T-cell (primary cell): ENCODE data around the gene CCDC30. TPM values are rescaled to one million over a fixed set of nuclear protein-coding genes. Genes with fewer than 3 reads are reported as not detected.
"Not testable (repeated sequence)": the region's sequence is repeated elsewhere in the genome, so short reads cannot be mapped to it uniquely, and the experiment has no call there.

Source experiments
- ATAC-seq, 4 experiments: fragments of 200-7000 bp in 3 of 4; fragments of 150-1000 bp in 1 of 4; cut with Tn5 transposase; replicated peaks in 1 of 4; 1 replicate in 3 of 4; 2 replicates in 1 of 4; pipeline ENCODE4 v1.10.0; 2021; ENCODE audit warnings: moderate library complexity in 3 of 4, mild to moderate bottlenecking in 2 of 4, moderate number of reproducible peaks in 1 of 4
- CTCF ChIA-PET, 2 donors: fragments of 300-600 bp; sonication (Branson Sonifier 250); formaldehyde crosslinking; loops; one replicate each; lab custom pipeline; 2022; ENCODE audit warnings: antibody characterized with exemption in 2 of 2; lab: Charles Lee
- POLR2A ChIA-PET, 2 donors: fragments of 300-600 bp; sonication (Branson Sonifier 250); formaldehyde crosslinking; loops; one replicate each; lab custom pipeline; 2022; ENCODE audit warnings: antibody characterized with exemption in 2 of 2; lab: Charles Lee
- DNase-seq, 35 experiments: peaks; one replicate each; pipeline versions ENCODE4 v3.0.0 to v3.0.0-alpha.2; 2013 to 2023
- H3K27ac ChIP-seq: one replicate; pipeline ENCODE4 v1.5.1; 2013; ENCODE audit warnings: low read length
- H3K27me3 ChIP-seq, 2 experiments: replicated peaks in 1 of 2; 1 replicate in 1 of 2; 2 replicates in 1 of 2; pipeline versions ENCODE4 v1.6.1 to v1.7.0; 2013; ENCODE audit warnings: low read length in 1 of 2, mixed read lengths in 1 of 2; ENCODE audit not compliant: control insufficient read depth in 2 of 2, insufficient read depth in 2 of 2; ENCODE audit errors: extremely low read depth in 1 of 2
- H3K36me3 ChIP-seq, 2 donors: 1 replicate in 1 of 2; 2 replicates in 1 of 2; pipeline versions ENCODE4 v1.6.1 to v1.7.0; 2013; ENCODE audit warnings: low read length in 1 of 2; ENCODE audit not compliant: control insufficient read depth in 2 of 2, insufficient read depth in 1 of 2; ENCODE audit errors: extremely low read depth in 1 of 2
- H3K4me1 ChIP-seq, 2 experiments: 1 replicate in 1 of 2; 2 replicates in 1 of 2; pipeline versions ENCODE4 v1.6.1 to v1.7.0; 2013; ENCODE audit warnings: low read length in 2 of 2, mixed read lengths in 1 of 2; ENCODE audit not compliant: insufficient read depth in 2 of 2, control insufficient read depth in 1 of 2; ENCODE audit errors: extremely low read depth in 1 of 2
- H3K4me3 ChIP-seq, 2 donors: 1 replicate in 1 of 2; 2 replicates in 1 of 2; pipeline versions ENCODE4 v1.5.1 to v1.7.0; 2013; ENCODE audit warnings: mild to moderate bottlenecking in 2 of 2, low read length in 1 of 2, moderate library complexity in 1 of 2; ENCODE audit not compliant: control insufficient read depth in 1 of 2; ENCODE audit errors: extremely low read depth in 1 of 2
- H3K9me3 ChIP-seq: 2 replicates; pipeline ENCODE4 v1.7.0; 2013
- H3K27ac Mint-ChIP-seq, 2 donors: one replicate each; pipeline ENCODE4 v1.8.0; 2020 to 2021; ENCODE audit warnings: mild to moderate bottlenecking in 2 of 2, mixed read lengths in 2 of 2
- H3K27me3 Mint-ChIP-seq, 2 donors: one replicate each; pipeline ENCODE4 v1.8.0; 2021 to 2022; ENCODE audit warnings: mixed read lengths in 2 of 2
- H3K36me3 Mint-ChIP-seq: one replicate; pipeline ENCODE4 v1.8.0; 2021; ENCODE audit warnings: mixed read lengths
- H3K4me1 Mint-ChIP-seq, 3 donors: one replicate each; pipeline ENCODE4 v1.8.0; 2020 to 2022; ENCODE audit warnings: mixed read lengths in 3 of 3, mild to moderate bottlenecking in 1 of 3
- H3K4me3 Mint-ChIP-seq, 3 donors: one replicate each; pipeline ENCODE4 v1.8.0; 2020 to 2022; ENCODE audit warnings: mild to moderate bottlenecking in 3 of 3, mixed read lengths in 3 of 3, moderate library complexity in 3 of 3
- H3K9me3 Mint-ChIP-seq, 3 donors: one replicate each; pipeline ENCODE4 v1.8.0; 2020 to 2022; ENCODE audit warnings: mixed read lengths in 3 of 3
- WGBS: methylation state at CpG from one replicate; pipeline ENCODE4 v1.1.5; 2013; ENCODE audit warnings: missing lambda C conversion rate; ENCODE audit not compliant: insufficient coverage; 5-methylcytosine and 5-hydroxymethylcytosine counted together
- total RNA-seq, 35 experiments: library from RNA in 6 of 35; stranded (reverse) in 6 of 35; fragments of 120-200 nt in 1 of 35; gene quantifications; one replicate each; pipeline versions ENCODE4 v1.2.1 to v1.2.4 and lab custom pipeline; 2013 to 2026

CCDC30 gene
- total RNA-seq, 5 donors from 2014 or later (not counting 1 experiment from before 2014, with no cell fraction given): 3.3 to 6.3 (median 4.3) TPM

DNA sequence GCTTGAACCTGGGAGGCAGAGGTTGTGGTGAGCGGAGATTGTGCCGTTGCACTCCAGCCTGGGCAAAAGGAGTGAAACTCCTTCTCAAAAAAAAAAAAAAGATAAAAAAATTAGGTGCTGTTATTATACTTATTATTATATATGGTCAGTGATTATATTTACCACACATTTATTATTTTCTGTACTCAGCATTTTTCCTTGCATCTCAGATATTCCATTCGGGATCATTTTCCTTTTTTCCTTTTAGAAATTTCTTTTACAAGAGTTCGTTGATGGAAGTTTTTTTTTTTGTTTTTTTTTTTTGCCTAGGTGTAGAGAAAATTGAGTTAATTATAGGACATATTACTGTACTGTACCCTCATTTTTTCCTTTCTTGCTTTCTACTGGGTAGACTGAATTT, 13.5 kb downstream of the CCDC30 start:
- no peak for ATAC-seq
- Mint-ChIP-seq H3K27ac (no peak overlapping the region), H3K27me3 (no peaks in the 10 kb centered on the region), H3K9me3 (no peaks in the 10 kb centered on the region), H3K36me3 (peaks cover 9% of the 10 kb centered on the region), H3K4me1 (no peaks in the 10 kb centered on the region), H3K4me3 (no peak overlapping the region)
- Histone ChIP-seq H3K27me3 (no peaks in the 10 kb centered on the region), H3K4me3 (no peak overlapping the region), H3K4me1 (no peaks in the 10 kb centered on the region), H3K27ac (no peak overlapping the region), H3K9me3 (no peaks in the 10 kb centered on the region), H3K36me3 (no peaks in the 10 kb centered on the region)
- ChIA-PET CTCF (no interaction called here), POLR2A (no interaction called here)
- no CpG with 5 or more reads among the region's 4 CpGs for WGBS
- no peak for DNase-seq

- H3K27me3 Mint-ChIP-seq, H3K36me3 Mint-ChIP-seq, CTCF ChIA-PET, DNase-seq, H3K27ac Mint-ChIP-seq, ATAC-seq, H3K27ac ChIP-seq, H3K9me3 Mint-ChIP-seq, H3K36me3 ChIP-seq, H3K9me3 ChIP-seq, H3K4me1 Mint-ChIP-seq, H3K27me3 ChIP-seq, H3K4me3 Mint-ChIP-seq, H3K4me3 ChIP-seq, H3K4me1 ChIP-seq, POLR2A ChIA-PET: not testable (repeated sequence)
- 100% methylated on average over 2 of the region's 4 CpGs for WGBS
Measured at GRCh38 chr1:42477354-42477753, 14.3 kb downstream of the CCDC30 start.

DNA sequence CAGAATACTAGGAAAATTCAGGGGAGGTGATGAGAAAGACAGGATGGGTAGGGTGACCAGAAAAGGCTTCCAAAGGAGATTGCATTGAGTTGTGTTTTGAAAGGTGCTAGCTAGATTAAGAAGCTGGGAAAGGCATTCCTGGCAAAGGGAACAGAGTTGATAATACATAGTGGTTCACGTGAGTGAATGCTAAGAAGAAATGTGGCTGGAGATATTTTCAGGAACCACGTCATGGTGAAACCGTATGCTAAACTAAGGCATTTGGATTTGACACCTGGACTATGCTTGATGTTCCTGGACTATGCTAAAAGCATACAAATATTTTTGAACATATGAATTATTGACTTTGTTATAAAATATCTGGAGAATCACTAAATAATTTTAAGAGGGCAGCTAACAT, 14.7 kb downstream of the CCDC30 start:
- ChIA-PET POLR2A (no interaction called here), CTCF (no interaction called here)
- no peak for DNase-seq
- no peaks in the 10 kb centered on the region for H3K9me3 ChIP-seq
- Mint-ChIP-seq H3K27ac (no peak overlapping the region), H3K27me3 (no peaks in the 10 kb centered on the region), H3K4me3 (no peak overlapping the region), H3K36me3 (peaks cover 13% of the 10 kb centered on the region), H3K4me1 (no peaks in the 10 kb centered on the region), H3K9me3 (no peaks in the 10 kb centered on the region)
- no peak for ATAC-seq
- H3K27ac ChIP-seq: no peak overlapping the region
- no peak overlapping the region for H3K4me3 ChIP-seq
- no peaks in the 10 kb centered on the region for H3K4me1 ChIP-seq
- no peaks in the 10 kb centered on the region for H3K36me3 ChIP-seq
- no peaks in the 10 kb centered on the region for H3K27me3 ChIP-seq
- 100% methylated on average over 1 of the region's 3 CpGs for WGBS

DNA sequence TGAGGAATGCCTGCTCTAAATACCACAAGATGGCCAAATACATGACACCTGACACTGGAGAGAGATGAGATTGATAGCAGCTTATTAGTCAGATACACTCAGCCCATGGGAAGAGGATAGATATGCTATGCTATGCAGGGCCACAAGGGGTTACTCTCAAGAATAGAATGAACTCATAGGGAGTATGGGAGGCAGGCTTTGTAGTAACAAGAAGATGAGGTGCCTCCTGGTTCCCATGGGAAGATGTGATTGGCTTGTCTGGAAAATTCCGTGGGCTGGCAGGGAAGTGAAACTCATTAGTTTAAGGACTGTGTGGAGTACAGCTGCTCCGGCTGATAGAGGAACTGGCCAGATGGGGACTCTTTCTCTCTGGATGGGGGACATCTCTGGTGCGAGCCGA, 16.5 kb downstream of the CCDC30 start:
- no peak overlapping the region for H3K27ac Mint-ChIP-seq
- no peaks in the 10 kb centered on the region for H3K4me1 ChIP-seq
- no peaks in the 10 kb centered on the region for H3K36me3 ChIP-seq
- no peak overlapping the region for H3K4me3 Mint-ChIP-seq
- no peak overlapping the region for H3K4me3 ChIP-seq
- no peaks in the 10 kb centered on the region for H3K4me1 Mint-ChIP-seq
- H3K9me3 ChIP-seq: no peaks in the 10 kb centered on the region
- no peaks in the 10 kb centered on the region for H3K9me3 Mint-ChIP-seq
- H3K27me3 ChIP-seq: no peaks in the 10 kb centered on the region
- H3K36me3 Mint-ChIP-seq: peaks cover 13% of the 10 kb centered on the region
- no peak for DNase-seq
- 75% methylated on average over 1 of the region's 4 CpGs for WGBS
- POLR2A ChIA-PET: no interaction called here
- ATAC-seq: no peak
- CTCF ChIA-PET: no interaction called here
- no peaks in the 10 kb centered on the region for H3K27me3 Mint-ChIP-seq
- H3K27ac ChIP-seq: no peak overlapping the region

DNA sequence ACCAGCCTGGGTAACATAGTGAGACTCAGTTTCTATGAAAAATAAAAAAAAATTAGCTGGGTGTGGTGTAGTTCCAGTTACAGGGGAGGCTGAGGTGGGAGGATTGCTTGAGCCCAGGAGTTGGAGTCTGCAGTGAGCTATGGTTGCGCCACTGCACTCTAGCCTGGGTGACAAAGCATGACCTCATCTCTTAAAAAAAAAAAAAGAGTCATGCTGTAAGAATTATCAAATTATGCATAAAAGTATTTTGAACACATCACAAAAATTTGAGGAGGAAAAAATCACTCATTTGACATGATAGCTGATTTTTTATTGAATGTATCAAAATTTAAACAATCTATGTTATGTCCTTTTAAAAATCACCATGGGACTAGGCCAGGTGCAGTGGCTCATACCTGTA, 17.8 kb downstream of the CCDC30 start:
- Mint-ChIP-seq H3K4me3 (no peak overlapping the region), H3K27ac (no peak overlapping the region)
- POLR2A ChIA-PET: no interaction called here

DNA sequence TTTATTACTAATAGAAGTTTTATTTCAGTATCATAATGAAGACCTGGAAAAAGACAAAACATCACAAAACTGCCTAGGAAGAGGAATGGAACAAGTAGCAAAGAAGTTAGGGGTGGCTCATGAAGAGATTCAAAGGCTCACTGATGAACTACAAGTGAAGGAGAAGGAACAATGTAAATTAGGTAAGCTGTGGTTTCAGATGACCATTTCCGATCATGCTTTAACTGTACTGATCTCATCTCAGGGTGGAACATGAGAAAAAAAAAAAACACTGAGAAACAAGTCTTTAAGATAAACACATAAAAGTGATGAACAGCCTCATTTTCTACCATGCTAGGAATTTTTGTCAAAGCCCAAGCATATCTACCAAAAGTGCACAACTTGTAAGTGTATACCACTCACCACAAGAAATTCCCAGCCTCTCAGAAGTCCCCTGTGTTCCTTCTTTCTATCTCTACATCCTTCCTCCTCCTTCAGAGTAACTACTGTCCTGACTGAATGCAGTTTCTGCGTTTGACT, 19.6 kb downstream of the CCDC30 start:
- POLR2A ChIA-PET: no interaction called here
- no peak for DNase-seq
- Histone ChIP-seq H3K4me1 (no peaks in the 10 kb centered on the region), H3K9me3 (no peaks in the 10 kb centered on the region), H3K27me3 (no peaks in the 10 kb centered on the region), H3K36me3 (no peaks in the 10 kb centered on the region), H3K27ac (no peak overlapping the region), H3K4me3 (no peak overlapping the region)
- no peak for ATAC-seq
- H3K9me3 Mint-ChIP-seq: no peaks in the 10 kb centered on the region
- no peaks in the 10 kb centered on the region for H3K27me3 Mint-ChIP-seq
- no CpG with 5 or more reads among the region's 2 CpGs for WGBS
- peaks cover 23% of the 10 kb centered on the region for H3K36me3 Mint-ChIP-seq
- no peak overlapping the region for H3K27ac Mint-ChIP-seq
- CTCF ChIA-PET: no interaction called here
- no peaks in the 10 kb centered on the region for H3K4me1 Mint-ChIP-seq
- no peak overlapping the region for H3K4me3 Mint-ChIP-seq

More for the DNA sequence above, 17.8 kb downstream of the CCDC30 start:
- no peaks in the 10 kb centered on the region for H3K4me1 ChIP-seq
- no peak for DNase-seq
- H3K27ac ChIP-seq: no peak overlapping the region
- H3K4me3 ChIP-seq: no peak overlapping the region
- ATAC-seq: no peak
- Mint-ChIP-seq H3K27me3 (no peaks in the 10 kb centered on the region), H3K4me1 (no peaks in the 10 kb centered on the region), H3K36me3 (peaks cover 16% of the 10 kb centered on the region), H3K9me3 (no peaks in the 10 kb centered on the region)
- H3K9me3 ChIP-seq: no peaks in the 10 kb centered on the region
- no peaks in the 10 kb centered on the region for H3K36me3 ChIP-seq
- CTCF ChIA-PET: no interaction called here
- no peaks in the 10 kb centered on the region for H3K27me3 ChIP-seq
- WGBS: no CpG with 5 or more reads among the region's 1 CpG

DNA sequence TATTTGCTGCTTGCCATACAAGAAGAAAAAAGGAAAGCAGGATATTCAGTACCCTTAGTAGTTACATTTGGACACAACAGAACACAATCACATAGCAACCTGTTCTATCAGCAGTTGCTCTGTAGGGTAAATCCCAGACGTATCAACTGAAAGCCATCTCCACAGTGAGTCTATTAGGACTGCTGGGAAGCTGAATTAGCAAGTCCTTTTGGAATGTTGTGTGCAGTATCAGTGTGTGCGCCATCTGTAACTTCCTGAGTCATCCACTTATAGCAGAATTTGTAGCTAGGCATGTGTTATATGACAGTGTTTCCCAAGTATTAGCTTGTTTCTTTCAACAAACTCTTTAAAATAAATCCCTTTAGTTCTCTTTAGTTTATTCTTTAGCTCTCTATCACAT, 21.3 kb downstream of the CCDC30 start:
- Histone ChIP-seq H3K4me3 (no peak overlapping the region), H3K9me3 (no peaks in the 10 kb centered on the region), H3K27me3 (no peaks in the 10 kb centered on the region), H3K4me1 (no peaks in the 10 kb centered on the region), H3K36me3 (no peaks in the 10 kb centered on the region), H3K27ac (no peak overlapping the region)
- no peak for ATAC-seq
- Mint-ChIP-seq H3K4me1 (no peaks in the 10 kb centered on the region), H3K9me3 (no peaks in the 10 kb centered on the region), H3K27me3 (no peaks in the 10 kb centered on the region), H3K4me3 (no peak overlapping the region), H3K27ac (no peak overlapping the region), H3K36me3 (peaks cover 23% of the 10 kb centered on the region)
- POLR2A ChIA-PET: interaction anchor here (0.6 to 0.7 kb wide), 2 partner anchors 21 to 49 kb away, joined by 6 to 12 read pairs; partner anchors contain the start of gene CCDC30 (in 1 of the 2)
- CTCF ChIA-PET: no interaction called here
- no CpG with 5 or more reads among the region's 2 CpGs for WGBS
- DNase-seq: no peak
